GM19351 (cell line): ENCODE measurements around the gene PLCB2.

Source experiments
- ATAC-seq: cut with Tn5 transposase; IDR thresholded peaks from one replicate; pipeline ENCODE4 v1.9.1; 2021; ENCODE audit warnings: mild to moderate bottlenecking, moderate library complexity; ENCODE audit not compliant: unreplicated experiment

The PLCB2 gene

DNA sequence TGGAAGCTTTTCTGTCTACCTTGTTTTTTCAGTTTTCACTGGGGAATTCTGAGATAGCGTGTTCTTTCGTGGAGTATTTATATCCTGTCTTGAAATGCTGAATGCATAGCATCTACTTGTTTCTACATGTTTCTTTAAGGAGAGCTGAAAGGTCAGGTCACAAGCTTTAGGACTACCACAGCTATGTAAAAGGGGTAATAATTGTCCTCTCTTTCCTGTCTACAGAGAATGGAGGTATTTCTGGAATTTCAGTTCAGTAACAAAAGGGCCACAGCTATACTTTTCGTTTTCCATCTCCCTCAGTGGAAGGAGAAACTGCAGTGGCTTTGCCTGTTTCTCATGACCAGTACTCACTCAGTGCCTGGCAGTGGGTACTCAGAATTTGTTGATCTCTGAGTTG, 20.4 kb upstream of the PLCB2 start:
- ATAC-seq: no peak

DNA sequence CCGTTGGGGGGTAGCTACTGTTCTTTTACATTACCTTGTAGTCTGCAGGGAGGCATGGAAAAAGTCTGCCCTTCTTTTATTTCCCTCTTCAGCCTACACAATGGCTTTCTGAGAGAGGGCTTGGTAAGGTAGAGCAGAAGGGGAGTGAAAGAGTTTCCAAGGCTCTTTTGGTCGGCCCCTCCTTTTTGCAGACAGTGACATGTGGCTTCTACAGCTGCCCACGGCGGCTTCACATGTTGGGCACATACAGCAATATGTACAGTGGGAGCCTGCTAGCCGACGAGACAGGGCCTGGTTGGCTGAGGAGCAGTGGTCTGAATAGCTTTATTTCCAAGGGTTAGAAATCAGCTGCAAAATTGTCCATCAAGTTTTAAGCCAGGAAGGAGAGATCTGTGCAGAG, 19.7 kb upstream of the PLCB2 start:
- no peak for ATAC-seq

DNA sequence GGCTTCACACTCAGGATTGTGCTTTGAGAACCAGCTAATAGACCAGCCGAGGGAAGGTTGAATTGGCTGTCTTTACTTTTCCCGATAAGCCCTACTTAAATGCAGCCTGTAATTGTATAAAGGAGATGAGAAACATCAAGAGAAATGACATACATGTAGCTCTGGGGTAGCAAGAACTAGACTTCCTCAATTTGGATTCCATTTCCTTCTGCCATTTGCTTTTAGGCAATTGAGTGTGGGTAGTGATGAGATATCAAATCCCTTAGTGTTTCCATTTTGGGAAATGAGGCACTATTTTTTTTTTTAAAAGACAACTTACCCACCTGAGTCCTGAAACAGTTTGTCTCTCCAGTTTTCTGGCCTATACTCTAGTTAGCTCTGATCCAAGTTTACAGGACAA, 18.0 kb upstream of the PLCB2 start:
- ATAC-seq: no peak

DNA sequence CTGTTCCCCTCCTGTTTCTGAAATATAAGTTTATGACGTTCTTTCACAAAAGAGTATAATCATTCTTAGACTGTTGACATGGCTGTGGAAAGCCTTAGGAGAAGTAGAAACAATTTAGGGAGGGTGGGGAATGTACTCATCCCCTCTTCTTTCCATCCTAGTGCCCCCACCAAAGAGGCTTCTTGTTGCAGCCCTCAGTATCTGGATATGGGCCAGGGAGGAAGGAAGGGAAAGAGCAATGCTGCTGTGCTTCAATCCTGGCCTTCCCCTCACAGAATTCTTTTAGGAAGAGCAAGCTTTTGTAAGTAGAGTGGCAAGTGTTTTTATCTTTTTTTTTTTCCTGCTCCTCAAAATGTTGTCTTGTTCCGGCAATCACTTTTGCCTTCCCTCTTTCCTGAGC, 17.5 kb upstream of the PLCB2 start:
- no peak for ATAC-seq

DNA sequence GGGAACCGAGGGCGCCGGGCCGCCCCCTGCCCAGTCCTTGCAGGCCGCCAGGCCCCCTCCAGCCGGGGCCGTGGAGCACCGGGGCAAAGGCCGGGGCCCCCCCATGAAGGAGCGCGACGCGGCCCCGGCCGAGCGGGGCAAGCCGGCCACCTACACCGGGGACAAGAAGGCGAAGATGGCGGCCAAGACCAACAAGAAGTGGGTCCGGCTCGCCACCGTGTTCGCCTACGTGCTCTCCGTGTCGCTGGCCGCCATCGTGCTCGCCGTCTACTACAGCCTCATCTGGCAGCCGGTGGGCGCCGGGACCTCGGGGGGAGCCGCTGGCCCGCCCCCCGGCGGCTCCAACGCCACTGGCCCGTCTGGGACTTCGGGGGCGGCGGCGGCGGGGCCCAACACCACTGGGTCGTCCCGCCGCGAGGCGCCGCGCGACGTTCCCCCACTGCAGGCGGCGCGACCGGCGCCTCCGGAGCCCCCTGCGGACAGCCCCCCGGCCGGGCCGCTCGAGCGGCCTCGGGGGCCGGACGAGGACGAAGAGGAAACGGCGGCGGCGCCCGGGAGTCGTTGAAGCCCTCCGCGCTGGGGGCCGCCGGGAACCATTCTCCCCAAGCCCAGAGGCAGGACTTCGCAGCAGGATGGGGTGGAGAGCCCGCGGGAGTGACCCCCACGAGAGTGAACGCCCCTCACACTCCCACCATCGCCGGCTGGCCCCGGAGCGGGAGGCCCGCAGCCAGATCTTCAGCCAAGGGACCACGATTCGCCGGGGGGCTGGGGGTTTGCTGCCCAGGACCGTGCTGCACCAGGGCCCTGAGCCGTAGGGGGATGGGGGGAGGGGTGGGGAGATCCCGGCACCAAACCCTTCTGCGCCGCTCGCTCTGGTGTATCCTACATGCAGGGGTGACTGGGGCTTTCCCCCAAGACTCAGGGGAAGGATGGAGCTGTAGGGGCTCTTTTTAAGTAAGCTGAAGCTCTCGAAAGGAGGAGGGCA, 16.5 kb upstream of the PLCB2 start:
- no peak for ATAC-seq

DNA sequence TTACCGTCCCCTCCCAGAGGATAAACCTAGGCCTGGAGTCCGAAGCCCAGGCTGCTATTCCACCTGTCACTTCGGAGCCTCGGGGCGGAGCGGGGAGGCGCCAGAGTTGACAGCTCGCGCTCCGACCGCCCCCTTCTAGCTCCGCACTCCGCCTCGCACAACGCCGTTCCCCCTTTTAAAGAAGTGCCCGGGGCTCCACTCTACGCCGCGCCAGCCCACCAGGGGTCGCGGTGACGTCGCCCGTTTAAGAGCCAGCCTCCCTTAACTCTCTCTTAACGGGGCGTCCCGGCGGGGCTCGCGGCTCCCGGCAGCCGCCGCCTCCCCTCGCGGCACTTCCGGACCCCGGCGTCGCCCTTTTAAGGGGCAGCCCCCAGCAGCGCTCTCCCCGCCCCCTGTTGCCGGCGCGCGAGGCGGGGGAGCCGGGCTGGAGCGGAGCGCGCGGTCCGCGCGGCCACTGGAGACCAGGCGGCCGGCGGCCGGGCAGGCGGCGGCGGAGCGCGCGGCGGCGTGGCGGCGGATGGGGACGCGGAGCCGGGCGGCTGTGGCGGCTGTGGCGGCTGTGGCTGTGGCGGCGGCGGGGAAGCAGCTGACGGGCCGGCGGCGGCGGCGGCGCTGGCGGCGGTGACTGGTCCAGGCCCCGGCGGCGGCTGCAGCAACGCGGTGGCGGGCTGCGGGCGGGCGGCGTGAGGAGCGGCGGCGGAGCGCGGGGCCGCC, 15.7 kb upstream of the PLCB2 start, which contains the start of gene INAFM2:
INAFM2 (plus strand) TSS at position 454 of the 714 bp plus-strand sequence. CDS start 364 bp downstream, outside the sequence.
- peak; percentile 80 for ATAC-seq

DNA sequence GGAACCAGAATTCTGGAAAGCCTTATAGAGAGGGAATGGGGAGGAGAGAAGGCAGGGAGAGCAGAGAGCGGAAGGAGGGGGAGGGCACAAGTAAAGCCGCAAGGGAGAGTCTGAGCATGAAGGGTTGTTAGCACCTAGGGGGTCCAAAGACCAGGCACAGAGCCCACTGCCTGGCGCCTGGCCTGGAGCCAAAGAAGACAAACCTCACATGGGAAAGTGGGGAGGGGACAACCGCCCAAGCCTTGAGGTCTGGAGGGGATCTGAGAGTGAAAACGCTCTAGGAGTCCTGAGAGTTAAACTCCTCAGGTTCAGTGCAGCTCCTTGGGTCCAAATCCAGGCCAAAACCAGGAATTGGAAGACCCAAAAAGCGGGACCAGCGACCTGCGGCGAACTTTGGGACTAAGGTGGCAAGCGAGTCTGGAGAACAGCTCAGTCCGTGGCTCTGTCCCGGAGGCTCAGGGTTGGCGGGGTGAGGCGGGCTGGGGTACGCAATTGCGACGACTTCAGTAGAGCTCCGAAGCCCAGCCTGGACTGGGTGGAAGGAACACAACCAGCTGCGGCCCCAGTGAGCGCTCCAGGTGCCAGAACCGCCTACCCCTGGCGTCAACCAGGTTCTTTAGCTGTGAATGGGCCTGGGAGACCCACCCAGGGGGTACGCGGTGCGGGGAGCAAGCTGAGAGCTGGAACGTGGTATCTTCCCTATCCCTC, 14.9 kb upstream of the PLCB2 start:
- ATAC-seq: no peak

DNA sequence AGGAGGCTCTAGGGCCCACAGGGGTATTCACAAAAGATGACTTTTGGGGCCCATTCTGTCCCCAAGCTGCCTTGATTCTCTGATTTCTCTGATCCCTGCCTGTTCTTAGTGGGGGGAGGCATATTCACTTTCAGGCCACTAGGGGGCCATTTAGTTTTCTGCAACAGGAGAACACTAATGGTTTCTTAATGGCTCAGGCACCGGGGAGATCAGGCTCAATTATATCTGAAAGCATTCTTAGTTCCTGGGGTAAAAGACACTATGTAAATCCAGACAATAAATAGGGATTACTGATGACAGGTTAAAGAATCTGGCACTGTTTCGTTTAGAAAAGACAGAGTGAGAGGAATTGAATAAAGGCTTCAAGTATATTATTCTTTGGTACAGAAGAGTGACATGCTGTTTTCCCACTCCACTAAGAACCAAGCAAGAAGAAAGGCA, 13.2 kb upstream of the PLCB2 start:
- no peak for ATAC-seq

DNA sequence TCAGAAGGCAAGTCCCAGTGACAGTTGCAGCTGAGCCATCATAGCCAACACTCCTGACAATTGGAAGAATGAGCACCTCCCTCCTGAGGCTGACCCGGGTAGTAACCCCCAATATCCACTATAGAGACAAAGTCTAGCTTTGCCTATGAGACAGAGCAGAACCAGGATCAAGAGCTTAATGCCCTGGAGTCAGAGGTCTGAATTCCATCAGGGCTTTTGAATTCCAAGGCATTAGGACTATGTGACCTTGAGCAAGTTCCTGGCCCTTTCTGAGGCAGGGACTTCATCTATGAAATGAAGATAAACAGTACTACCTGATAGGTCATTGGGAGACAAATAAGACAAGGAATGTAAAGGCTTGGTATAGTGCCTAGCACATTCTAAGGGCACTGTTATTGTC, 12.7 kb upstream of the PLCB2 start:
- no peak for ATAC-seq

DNA sequence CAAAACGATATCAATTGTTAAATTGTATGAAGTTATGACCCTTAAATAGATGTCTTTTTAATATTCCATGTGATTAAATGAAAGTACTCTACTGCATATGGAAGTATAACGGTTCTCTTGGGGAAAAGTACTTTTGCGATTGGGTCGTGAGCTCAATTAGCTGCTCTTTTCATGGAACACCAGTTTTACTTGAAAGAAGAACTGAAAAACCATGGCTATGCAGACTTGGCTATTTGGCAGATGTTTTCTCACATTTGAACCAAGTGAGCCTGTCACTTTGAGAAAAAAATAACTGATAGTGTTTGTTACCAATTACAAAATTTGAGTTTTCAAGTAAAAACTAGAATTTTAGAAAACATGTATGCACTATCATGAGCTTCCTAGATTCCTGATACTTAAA, 9.8 kb upstream of the PLCB2 start:
- ATAC-seq: no peak

DNA sequence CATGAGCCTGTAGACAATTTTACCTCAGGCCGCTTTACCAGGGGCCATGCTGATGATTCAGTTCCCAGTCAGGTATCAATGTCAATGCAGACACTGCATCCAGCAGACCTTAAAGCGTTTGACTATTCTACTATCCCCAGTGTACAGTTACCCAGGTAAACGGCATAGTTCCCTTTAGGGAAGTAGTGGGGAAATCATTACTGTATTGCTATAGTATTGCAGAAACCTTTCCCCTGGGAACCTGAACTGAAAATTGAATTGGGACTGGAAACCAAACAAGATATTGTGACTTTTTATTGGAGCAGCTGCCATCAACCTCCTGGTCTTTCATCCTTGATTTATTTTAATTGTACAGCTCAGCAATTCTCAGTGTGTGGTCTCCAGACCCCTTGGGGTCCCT, 9.2 kb upstream of the PLCB2 start:
- ATAC-seq: no peak

DNA sequence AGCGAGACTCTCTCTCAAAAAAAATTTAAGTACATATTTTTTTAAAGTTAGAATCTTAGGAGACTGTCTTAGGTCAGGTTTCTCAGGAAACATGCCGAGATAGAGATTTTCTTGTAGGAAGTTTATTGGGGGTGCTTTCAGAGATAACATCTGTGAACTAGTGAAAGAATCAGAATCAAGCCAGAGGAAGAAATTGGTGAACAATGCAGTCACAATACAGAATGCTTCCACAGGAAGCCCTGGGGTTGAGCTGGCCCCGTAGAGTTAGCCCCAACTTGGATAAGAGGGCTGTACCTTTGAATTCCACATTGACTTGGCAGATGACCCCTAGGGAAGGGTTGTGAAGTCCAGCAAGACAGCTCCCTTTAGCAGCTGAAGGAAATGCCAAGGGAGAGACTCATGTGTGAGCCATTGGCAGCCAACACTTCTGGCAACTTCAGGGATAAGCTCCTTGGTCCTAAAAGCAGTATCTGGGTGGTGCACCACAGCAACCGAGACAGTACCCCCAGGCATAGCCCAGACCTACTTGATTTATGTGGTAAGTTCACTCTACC, 7.1 kb upstream of the PLCB2 start:
- ATAC-seq: no peak

DNA sequence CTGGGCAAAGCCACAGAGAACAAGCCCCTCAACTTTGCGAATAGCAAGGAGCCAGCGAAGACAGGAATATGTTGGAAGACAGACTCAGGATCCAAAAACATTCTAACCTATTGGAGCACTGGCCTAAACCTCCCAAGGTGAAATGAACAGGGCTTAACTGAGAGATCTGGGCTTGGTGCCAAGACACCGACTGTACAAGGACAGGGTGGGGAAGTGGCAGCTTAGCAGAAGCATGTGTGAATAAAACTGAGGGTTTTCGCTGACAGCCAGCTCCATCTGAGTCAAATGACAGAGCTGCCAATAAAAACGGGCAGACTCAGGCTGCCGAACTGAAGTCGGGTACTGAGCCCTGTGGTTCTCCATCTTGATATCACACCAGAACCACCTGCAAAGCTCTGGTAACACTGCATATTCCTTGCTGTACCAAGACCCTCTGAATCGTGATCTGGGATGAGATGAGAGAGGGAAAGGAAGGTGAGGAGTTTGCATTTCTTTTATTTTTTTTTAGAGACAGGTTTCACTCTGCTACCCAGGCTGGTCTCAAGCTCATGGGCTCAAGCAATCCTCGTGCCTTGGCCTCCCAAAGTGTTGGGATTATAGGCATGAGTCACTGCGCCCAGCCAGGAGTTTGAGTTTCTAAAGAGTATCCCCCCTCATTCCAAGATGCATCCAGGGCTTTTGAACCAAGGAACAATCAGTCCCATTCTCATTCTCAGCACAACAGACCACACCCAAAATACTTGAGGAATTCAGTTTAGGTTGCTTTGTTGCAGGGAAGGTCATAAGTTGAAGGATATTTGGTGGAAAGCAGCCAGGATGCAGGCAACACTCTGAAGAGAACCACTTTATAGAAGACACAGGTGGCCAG, 6.0 kb upstream of the PLCB2 start:
- ATAC-seq: no peak

DNA sequence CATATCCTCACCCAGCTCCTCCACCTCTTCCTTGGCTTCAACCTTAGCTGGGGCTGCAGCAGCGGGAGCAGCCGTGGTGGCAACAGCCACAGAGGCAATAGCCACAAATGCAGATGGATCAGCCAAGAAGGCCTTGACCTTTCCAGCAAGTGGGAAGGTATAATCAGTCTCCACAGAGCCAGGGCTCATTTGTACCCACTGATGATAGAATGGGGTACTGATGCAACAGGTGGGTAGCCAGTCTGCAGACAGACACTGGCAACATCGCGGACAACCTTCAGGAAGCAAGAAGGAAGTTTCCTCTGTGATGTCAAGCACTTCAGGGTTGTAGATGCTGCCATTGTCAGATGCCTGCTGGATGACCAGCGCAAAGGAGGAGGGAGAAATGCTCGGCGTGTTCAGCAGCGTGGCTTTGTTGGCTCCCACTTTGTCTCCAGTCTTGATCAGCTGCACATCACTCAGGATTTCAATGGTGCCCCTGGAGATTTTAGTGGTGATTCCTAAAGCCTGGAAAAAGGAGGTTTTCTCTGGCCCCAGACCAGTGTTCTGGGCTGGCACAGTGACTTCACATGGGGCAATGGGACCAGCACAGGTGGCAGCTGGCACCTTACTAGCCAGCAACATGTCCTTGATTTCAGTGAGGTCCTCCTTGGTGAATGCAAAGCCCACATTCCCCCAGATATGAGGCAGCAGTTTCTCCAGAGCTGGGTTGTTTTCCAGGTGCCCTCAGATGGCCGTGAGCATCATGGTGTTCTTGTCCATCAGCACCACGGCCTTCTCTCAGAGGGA, 4.8 kb upstream of the PLCB2 start:
- ATAC-seq: no peak

DNA sequence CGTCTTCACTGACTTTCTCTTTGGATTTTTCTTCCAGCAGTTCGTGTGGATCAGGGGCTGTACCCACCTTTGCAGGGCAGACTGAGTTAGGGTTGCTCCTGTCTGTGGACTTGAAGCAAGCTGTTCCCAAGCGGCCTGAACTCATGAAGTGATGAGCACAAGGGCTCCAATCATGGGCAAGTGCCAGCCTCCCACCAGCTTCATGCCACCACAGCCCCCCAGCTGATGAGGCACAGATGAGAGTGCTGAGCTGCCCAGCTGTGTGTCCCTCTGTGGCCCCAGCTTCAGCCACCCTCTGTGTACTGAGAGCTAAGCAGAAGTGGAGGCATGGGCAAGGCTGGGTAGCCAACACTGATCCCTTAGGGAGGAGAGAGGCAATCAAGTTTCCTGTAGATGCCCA, 3.3 kb upstream of the PLCB2 start:
- ATAC-seq: no peak

DNA sequence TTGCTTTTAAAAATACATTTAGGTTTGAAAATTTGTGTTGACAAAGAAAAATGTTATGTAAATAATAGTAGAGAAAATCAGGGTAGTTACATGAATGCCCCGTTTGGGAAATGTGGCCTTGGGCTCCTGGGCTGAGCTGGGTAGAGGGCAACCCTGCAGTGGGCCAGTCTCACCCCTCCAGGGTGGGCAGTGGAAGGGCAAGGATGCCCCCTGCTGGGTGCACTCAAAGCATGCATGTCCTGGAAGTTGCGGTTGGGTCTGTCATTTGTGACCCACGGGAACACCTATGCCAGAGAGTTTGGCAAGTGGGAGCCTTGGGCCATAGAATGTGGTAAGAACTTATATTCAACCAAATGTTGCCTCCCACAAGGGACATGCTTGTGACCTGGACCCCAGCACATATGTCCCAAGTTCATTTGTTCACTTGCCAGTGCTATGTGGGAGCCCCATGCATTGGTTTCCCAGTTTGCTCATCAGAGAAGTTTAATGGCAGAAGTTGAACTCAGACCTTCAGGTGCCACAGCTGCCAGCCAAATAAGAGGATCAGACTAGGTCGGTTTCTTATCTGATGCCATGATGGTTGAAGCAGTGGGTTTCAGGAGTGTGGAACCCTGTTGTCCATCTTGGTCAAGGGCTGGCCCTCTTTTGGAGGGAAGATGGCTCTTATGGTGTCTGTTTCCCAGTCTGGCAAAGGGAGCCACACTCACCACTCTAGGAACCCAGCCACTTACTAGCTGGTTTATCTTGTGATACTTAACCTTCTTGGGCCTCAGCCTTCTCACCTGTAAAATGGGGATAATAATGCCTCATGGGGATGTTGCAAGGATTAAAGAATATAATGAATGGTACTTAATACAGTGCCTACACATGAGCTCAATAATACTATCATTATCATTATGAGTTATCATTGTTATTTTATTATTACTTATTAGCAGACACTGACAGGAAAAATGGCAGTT, 2.5 kb upstream of the PLCB2 start:
- ATAC-seq: no peak

DNA sequence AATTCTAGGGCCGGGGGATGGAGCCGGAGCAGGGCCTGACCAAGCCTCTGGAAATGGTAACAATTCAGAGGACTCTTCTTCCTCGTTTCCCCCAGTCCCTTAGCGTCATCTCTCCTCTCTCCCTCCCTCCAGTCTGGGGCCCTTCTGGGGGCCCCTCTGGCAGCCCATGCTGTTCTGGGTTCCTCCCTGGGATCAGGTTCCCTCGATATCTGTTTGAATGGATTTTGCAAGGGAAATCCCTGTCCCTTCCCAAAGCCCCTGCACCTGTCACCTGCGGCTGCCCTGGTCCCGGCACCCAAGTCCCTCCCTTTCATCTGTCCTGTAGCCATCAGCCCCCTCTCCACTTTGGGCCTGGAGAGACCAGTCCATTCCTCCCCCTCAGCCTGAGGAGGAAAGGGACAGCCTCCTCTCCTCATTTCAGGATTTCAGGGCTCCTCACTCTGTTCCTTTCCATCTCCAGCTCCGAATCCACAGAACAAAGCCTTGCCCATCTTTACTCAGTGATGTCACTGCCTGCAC, 1.7 kb upstream of the PLCB2 start:
- no peak for ATAC-seq

DNA sequence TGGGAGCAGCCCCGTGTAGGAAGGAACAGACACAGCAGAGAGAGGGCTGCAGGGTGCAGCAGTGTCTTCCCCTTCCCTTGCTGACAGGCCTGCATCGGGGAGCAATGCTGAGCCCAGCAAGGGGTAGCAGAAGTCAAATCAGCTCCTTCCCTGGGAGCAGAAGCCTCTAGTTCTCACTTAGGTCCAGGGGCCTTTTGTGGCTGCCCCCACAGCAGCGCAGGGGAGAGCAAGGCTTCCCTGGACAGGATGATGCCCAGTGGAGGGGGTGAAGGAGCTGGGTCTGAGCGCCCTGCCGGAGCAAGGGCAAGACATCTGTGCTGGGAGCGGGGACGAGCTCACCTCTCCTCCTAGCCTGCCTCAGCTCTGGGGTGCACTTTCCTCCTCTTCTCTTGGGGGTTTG, 827 bp downstream of the PLCB2 start:
- ATAC-seq: no peak
